MM.1S (cell line): Measurements from ENCODE around the gene NUDT14.

Experiments used
- DNase-seq: peaks from one replicate; pipeline ENCODE4 v3.0.0-alpha.2; 2015
- H2AFZ ChIP-seq: fragments of 300-600 bp; sonication (generic); 2 replicates; pipeline ENCODE4 v1.6.0; 2016; ENCODE audit warnings: antibody characterized with exemption, low read length
- H3F3A ChIP-seq: fragments of 300-600 bp; sonication (generic); 2 replicates; pipeline ENCODE4 v1.6.1; 2016; ENCODE audit warnings: mild to moderate bottlenecking, antibody characterized with exemption, low read length, moderate library complexity, mixed read lengths; ENCODE audit not compliant: insufficient read depth
- H3K27ac ChIP-seq: fragments of 300-600 bp; sonication (generic); 2 replicates; pipeline ENCODE4 v1.5.1; 2016; ENCODE audit warnings: mild to moderate bottlenecking, low read length
- H3K27me3 ChIP-seq: fragments of 300-600 bp; sonication (generic); replicated peaks from 2 replicates; pipeline ENCODE4 v1.6.0; 2016; ENCODE audit warnings: low read length; ENCODE audit not compliant: insufficient read depth
- H3K36me3 ChIP-seq: fragments of 300-600 bp; sonication (generic); replicated peaks from 2 replicates; pipeline ENCODE4 v1.6.1; 2016; ENCODE audit warnings: mild to moderate bottlenecking, low read length, mixed read lengths; ENCODE audit not compliant: insufficient read depth
- H3K4me1 ChIP-seq: fragments of 300-600 bp; sonication (generic); 2 replicates; pipeline ENCODE4 v1.6.1; 2016; ENCODE audit warnings: low read length, mixed read lengths
- H3K4me2 ChIP-seq: fragments of 300-600 bp; sonication (generic); 2 replicates; pipeline ENCODE4 v1.6.0; 2016; ENCODE audit warnings: low read depth, low read length
- H3K4me3 ChIP-seq: fragments of 300-600 bp; sonication (generic); 2 replicates; pipeline ENCODE4 v1.5.1; 2016; ENCODE audit warnings: low read length, mixed read lengths
- H3K79me2 ChIP-seq: fragments of 300-600 bp; sonication (generic); 2 replicates; pipeline ENCODE4 v1.6.1; 2016; ENCODE audit warnings: mixed run types, low read length, mixed read lengths
- H3K9ac ChIP-seq: fragments of 300-600 bp; sonication (generic); 2 replicates; pipeline ENCODE4 v1.6.1; 2016; ENCODE audit warnings: low read length, mixed read lengths
- H3K9me2 ChIP-seq: fragments of 300-600 bp; sonication (generic); replicated peaks from 2 replicates; pipeline ENCODE4 v1.6.1; 2016; ENCODE audit warnings: mild to moderate bottlenecking, low read length, mixed read lengths; ENCODE audit not compliant: insufficient read depth
- H3K9me3 ChIP-seq: fragments of 300-600 bp; sonication (generic); replicated peaks from 2 replicates; pipeline ENCODE4 v1.6.1; 2016; ENCODE audit warnings: mild to moderate bottlenecking, low read length, mixed read lengths; ENCODE audit not compliant: insufficient read depth
- H4K20me1 ChIP-seq: fragments of 300-600 bp; sonication (generic); 2 replicates; pipeline ENCODE4 v1.6.1; 2016; ENCODE audit warnings: mild to moderate bottlenecking, low read length, moderate library complexity, mixed read lengths; ENCODE audit not compliant: insufficient read depth
- EZH2 ChIP-seq: fragments of 300-600 bp; sonication (generic); optimal IDR thresholded peaks from 2 replicates; pipeline ENCODE3; 2017; ENCODE audit warnings: low read depth, mild to moderate bottlenecking, antibody characterized with exemption, low read length, mixed read lengths
- EZH2phosphoT487 ChIP-seq: fragments of 300-600 bp; sonication (generic); IDR thresholded peaks from 2 replicates; pipeline ENCODE4 v1.6.1; 2018; ENCODE audit warnings: antibody characterized with exemption, low read length
- TF ChIP-seq, protein P1 (sequence below): fragments of 300-600 bp; sonication (generic); IDR thresholded peaks from 2 replicates; pipeline ENCODE4 v1.5.1; 2016; ENCODE audit warnings: antibody characterized with exemption, low read length, mixed read lengths

The NUDT14 gene

DNA sequence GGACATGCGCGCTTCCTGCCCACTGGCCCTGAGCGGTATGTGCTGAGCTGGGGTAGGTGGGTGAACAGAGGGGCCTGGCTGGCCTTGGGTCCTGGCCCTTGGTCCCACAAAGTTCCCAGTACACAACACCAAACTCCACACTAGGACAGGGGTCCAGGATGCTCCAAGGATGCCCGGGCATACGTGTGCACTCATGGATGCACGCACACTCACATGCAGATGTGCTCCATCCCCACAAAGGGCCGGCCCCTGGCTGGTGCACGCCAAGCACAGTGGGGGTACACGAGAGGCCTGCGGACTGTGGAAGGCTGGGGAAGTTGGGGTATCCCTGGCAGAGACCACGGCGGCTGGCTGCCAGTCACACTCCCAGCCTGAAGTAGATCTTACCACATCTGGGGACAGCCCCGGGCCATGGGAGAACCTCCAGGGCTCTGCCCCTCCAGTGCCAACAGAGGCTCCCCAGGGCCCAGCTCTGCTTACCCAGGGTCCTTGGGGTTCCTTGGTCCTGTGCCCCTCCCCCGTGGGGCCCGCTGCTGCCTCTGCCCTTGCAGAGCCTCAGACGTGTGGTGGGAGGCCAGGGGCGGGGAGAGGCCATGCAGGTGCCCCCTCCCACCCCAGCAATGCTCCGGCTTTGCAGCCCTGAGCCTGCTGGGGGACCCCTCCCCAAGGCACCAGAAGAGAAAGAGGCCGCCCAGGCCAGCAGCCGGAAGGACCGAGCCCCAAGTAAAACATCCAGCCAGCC, 24.0 kb upstream of the NUDT14 start:
- no peak overlapping the region for H3K4me2 ChIP-seq
- H3K9me2 ChIP-seq, result no peaks in the 10 kb centered on the region
- H3F3A ChIP-seq, result no peaks in the 10 kb centered on the region
- H3K36me3 ChIP-seq, result no peaks in the 10 kb centered on the region
- no peaks in the 10 kb centered on the region for H3K9me3 ChIP-seq
- TF ChIP-seq EZH2 (no peak), EZH2phosphoT487 (no peak)
- TF ChIP-seq, protein P1, sequence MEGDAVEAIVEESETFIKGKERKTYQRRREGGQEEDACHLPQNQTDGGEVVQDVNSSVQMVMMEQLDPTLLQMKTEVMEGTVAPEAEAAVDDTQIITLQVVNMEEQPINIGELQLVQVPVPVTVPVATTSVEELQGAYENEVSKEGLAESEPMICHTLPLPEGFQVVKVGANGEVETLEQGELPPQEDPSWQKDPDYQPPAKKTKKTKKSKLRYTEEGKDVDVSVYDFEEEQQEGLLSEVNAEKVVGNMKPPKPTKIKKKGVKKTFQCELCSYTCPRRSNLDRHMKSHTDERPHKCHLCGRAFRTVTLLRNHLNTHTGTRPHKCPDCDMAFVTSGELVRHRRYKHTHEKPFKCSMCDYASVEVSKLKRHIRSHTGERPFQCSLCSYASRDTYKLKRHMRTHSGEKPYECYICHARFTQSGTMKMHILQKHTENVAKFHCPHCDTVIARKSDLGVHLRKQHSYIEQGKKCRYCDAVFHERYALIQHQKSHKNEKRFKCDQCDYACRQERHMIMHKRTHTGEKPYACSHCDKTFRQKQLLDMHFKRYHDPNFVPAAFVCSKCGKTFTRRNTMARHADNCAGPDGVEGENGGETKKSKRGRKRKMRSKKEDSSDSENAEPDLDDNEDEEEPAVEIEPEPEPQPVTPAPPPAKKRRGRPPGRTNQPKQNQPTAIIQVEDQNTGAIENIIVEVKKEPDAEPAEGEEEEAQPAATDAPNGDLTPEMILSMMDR, result no peak
- no peaks in the 10 kb centered on the region for H3K79me2 ChIP-seq
- no peak overlapping the region for H3K4me3 ChIP-seq
- no peak overlapping the region for H3K9ac ChIP-seq
- DNase-seq, result no peak
- H4K20me1 ChIP-seq, result no peaks in the 10 kb centered on the region
- peaks cover 20% of the 10 kb centered on the region for H3K27me3 ChIP-seq
- no peaks in the 10 kb centered on the region for H3K4me1 ChIP-seq
- no peak overlapping the region for H3K27ac ChIP-seq
- no peak overlapping the region for H2AFZ ChIP-seq

DNA sequence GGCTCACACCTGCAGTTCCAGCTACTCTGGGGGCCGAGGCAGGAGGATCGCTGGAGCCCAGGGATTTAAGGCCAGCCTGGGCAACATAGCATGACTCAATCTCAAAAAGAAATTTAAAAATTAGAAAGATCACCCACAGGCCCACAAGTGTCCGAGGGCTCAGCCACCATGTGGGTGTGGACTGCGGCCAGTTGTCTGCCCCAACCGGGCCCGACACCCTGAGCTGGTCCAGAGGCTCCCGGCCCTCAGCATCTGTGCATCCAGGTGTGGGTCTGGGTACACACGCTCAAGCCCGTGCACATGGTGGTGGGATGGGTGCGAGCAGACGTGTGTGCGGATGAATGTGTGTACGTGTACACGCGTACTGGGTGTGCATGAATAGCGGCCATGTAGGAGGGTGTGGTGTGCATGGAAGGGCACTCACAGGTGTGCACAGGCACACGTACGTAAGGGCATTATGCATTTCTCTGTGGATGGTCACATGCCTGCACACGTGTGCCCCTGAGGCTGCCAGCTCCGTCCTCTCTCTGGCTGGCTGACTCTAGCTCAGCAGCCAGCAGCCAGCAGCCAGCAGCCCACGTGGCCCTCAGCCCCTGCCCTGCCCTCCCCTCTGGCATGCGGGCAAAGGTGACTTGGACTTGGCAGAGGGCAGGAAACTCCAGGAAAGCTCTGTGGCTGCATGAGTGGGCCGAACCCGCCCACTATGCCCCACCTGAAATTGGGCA, 23.3 kb upstream of the NUDT14 start:
- no peak overlapping the region for H3K4me2 ChIP-seq
- H3K9ac ChIP-seq, result no peak overlapping the region
- no peak for TF ChIP-seq EZH2phosphoT487
- TF ChIP-seq EZH2, result no peak
- TF ChIP-seq, protein P1, result no peak
- H3K27me3 ChIP-seq, result peaks cover 24% of the 10 kb centered on the region
- no peak overlapping the region for H3K27ac ChIP-seq
- no peaks in the 10 kb centered on the region for H3K9me3 ChIP-seq
- DNase-seq, result no peak
- no peak overlapping the region for H2AFZ ChIP-seq
- no peaks in the 10 kb centered on the region for H3K4me1 ChIP-seq
- no peaks in the 10 kb centered on the region for H3F3A ChIP-seq
- H4K20me1 ChIP-seq, result no peaks in the 10 kb centered on the region
- H3K36me3 ChIP-seq, result no peaks in the 10 kb centered on the region
- H3K4me3 ChIP-seq, result no peak overlapping the region
- H3K9me2 ChIP-seq, result no peaks in the 10 kb centered on the region
- no peaks in the 10 kb centered on the region for H3K79me2 ChIP-seq

DNA sequence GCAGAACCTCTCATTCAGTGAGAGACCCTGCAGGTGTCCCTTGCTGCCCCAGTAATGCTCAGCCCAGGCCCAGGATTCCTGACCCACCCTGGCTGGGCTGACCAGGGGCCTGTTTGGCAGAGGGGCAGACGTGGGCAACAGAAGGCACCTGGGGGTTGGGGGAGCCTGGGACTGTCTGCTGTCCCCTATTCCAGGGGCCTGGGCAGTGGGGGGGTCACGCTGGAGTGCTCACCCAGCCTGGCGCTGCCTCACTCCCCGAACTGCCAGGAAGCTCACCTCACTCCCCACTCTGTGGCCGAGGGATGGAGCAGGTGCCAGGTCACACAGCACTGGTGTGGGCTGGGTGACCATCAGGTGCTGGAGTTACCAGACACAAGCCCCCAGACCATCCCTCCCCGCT, 22.6 kb upstream of the NUDT14 start:
- no peak for TF ChIP-seq EZH2
- TF ChIP-seq, protein P1, result no peak
- no peaks in the 10 kb centered on the region for H4K20me1 ChIP-seq
- H3K4me3 ChIP-seq, result no peak overlapping the region
- no peak overlapping the region for H3K27ac ChIP-seq
- no peak overlapping the region for H2AFZ ChIP-seq
- H3K9ac ChIP-seq, result no peak overlapping the region
- H3K4me1 ChIP-seq, result no peaks in the 10 kb centered on the region
- no peaks in the 10 kb centered on the region for H3K36me3 ChIP-seq
- DNase-seq, result no peak
- no peak overlapping the region for H3K4me2 ChIP-seq
- H3K27me3 ChIP-seq, result peaks cover 24% of the 10 kb centered on the region
- no peaks in the 10 kb centered on the region for H3F3A ChIP-seq
- H3K9me2 ChIP-seq, result no peaks in the 10 kb centered on the region
- no peaks in the 10 kb centered on the region for H3K79me2 ChIP-seq
- no peaks in the 10 kb centered on the region for H3K9me3 ChIP-seq
